Aorta (tissue), 5 donors: Measurements from ENCODE around the gene PPM1L. TPM values are rescaled to one million over a fixed set of nuclear protein-coding genes. Genes with fewer than 3 reads are reported as not detected.

Source experiments
- ATAC-seq: fragments of 200-7000 bp; cut with Tn5 transposase; one replicate; pipeline ENCODE4 v1.9.1; 2022; ENCODE audit warnings: moderate library complexity; ENCODE audit not compliant: low FRiP score
- DNase-seq, 2 donors: peaks; one replicate each; pipeline ENCODE4 v3.0.0-alpha.2; 2020
- H3K27ac ChIP-seq, 2 donors: one replicate each; pipeline ENCODE4 v1.5.1; 2013; ENCODE audit warnings: low read length in 2 of 2, mild to moderate bottlenecking in 2 of 2, moderate library complexity in 2 of 2, control low read depth in 1 of 2, inconsistent platforms in 1 of 2, low read depth in 1 of 2
- H3K27me3 ChIP-seq, 2 donors: one replicate each; pipeline ENCODE4 v1.6.1; 2013; ENCODE audit warnings: control low read depth in 1 of 2, low read length in 1 of 2, mild to moderate bottlenecking in 1 of 2, moderate library complexity in 1 of 2; ENCODE audit not compliant: insufficient read depth in 2 of 2, control insufficient read depth in 1 of 2
- H3K36me3 ChIP-seq, 2 donors: one replicate each; pipeline ENCODE4 v1.6.1; 2013; ENCODE audit warnings: control low read depth in 1 of 2, low read length in 1 of 2, mild to moderate bottlenecking in 1 of 2; ENCODE audit not compliant: insufficient read depth in 2 of 2, control insufficient read depth in 1 of 2
- H3K4me1 ChIP-seq, 2 donors: one replicate each; pipeline ENCODE4 v1.6.1; 2013; ENCODE audit warnings: low read length in 2 of 2, control low read depth in 1 of 2, mild to moderate bottlenecking in 1 of 2, moderate library complexity in 1 of 2; ENCODE audit not compliant: insufficient read depth in 2 of 2, control insufficient read depth in 1 of 2
- H3K4me3 ChIP-seq, 2 donors: one replicate each; pipeline ENCODE4 v1.5.1; 2013; ENCODE audit warnings: low read length in 2 of 2, control low read depth in 1 of 2, mild to moderate bottlenecking in 1 of 2
- H3K9me3 ChIP-seq: one replicate; pipeline ENCODE4 v1.6.1; 2013; ENCODE audit warnings: mild to moderate bottlenecking, low read length; ENCODE audit not compliant: control insufficient read depth
- WGBS, 2 donors: extraction: QIAGEN DNeasy Blood & Tissue Kit; methylation state at CpG; one replicate each; pipeline ENCODE4 v1.1.7; 2013; 5-methylcytosine and 5-hydroxymethylcytosine counted together
- intact Hi-C, 2 donors: fragments of 100-400 bp; cut with DNase I; formaldehyde crosslinking; loops; one replicate each; pipeline versions ENCODE4 v1.14.2 to v1.15.0; 2022
- polyA plus RNA-seq, 2 donors: library from polyadenylated mRNA; stranded (reverse); fragments of 200-250 nt; gene quantifications; one replicate each; pipeline ENCODE4 v1.2.3, GENCODE V29; 2013
- total RNA-seq, 2 donors: library from RNA; stranded (reverse); fragmentation: NEBNext Ultra II Directional; extraction: Animal tissue kit (Norgen Biotek cat#: 25700); gene quantifications; one replicate each; pipeline ENCODE4 v1.2.1, GENCODE V29; 2021
- donor health status: healthy with polysubstance abuse.
- donor health status: Bipolar disorder and iron deficiency.
- donor health status: DM: no; HTN: no; CAD: no.
- donor health status: DM: no; HTN: no; CAD: no.
- donor health status: DM: yes; HTN: yes; CAD: no.

PPM1L gene
- total and polyA plus RNA-seq, 4 donors = 1.5 to 17.0 (median 11.1) TPM

DNA sequence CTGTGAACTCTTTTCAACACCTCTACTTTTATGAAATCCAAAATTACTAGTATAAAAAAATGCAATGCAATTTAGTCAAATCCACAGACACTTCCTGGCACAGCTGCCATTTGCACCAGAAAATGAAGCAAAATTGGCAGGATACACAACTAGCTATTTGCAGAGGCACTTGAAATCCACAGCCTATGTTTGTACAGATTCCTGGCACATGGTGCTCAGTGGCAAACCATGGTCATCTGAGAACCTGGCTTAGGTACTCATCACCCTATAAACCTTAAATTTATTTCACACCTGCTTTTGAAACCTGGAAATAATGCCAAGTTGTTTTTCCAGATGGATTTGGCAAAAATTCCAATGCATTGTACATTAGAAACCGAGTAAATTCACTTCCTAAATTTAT lies 20.2 kb upstream of the PPM1L start:
- Histone ChIP-seq H3K36me3 (no peaks in the 10 kb centered on the region), H3K27ac (no peak overlapping the region), H3K27me3 (no peaks in the 10 kb centered on the region), H3K9me3 (no peaks in the 10 kb centered on the region), H3K4me3 (no peak overlapping the region), H3K4me1 (peaks cover 0 to 2% of the 10 kb centered on the region in 2 donors)
- DNase-seq (no peak), ATAC-seq (no peak)
- 42 to 57% methylated on average over 1 of the region's 1 CpG for WGBS, 2 donors
- intact Hi-C loops = no loop called here

DNA sequence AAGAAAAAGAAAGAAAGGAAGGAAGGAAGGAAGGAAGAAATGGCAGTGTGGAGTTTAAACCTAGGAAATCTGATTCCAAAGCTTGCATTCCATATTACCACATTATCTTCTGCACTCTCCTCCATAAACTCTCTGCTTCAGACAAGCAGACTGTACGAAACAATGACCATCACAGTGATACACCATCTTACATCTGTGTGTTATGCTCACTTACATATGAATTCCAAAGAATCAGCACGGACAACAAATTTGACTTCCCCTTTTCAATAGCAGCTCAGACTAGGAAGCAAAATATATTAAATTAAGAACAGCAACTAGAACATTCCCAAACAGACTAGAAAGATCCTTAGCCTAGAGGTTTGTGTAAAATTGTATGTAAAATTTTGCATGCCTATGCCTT lies 18.0 kb upstream of the PPM1L start:
- H3K4me3 ChIP-seq = no peak overlapping the region
- DNase-seq = no peak
- H3K27ac ChIP-seq = no peak overlapping the region
- peaks cover 0 to 2% of the 10 kb centered on the region in 2 donors for H3K4me1 ChIP-seq
- H3K27me3 ChIP-seq = no peaks in the 10 kb centered on the region
- no peak for ATAC-seq
- WGBS, 2 donors = 85 to 87% methylated on average over 2 of the region's 2 CpGs
- intact Hi-C loops = no loop called here
- H3K9me3 ChIP-seq = no peaks in the 10 kb centered on the region
- no peaks in the 10 kb centered on the region for H3K36me3 ChIP-seq

DNA sequence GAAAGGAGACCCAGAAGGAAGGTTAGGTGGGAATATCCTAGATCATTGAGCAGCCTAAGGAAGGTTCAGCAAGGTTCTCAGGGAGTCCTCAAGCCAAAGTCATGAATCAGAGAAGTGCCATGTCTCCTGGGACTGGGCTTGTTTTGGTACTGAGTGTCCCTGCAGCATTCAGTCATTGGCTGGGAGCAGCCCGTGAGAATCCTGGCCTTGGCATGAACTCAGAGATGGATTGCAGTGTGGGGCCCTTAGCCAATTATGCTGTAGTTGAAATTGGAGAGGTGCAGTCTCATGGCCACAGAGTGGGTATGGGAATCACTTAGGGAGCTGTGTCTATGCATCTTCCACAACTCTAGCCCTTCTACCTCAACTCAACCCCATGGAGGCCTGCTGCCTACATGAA lies 17.0 kb upstream of the PPM1L start:
- WGBS, 2 donors = 4 to 6% methylated on average over 1 of the region's 1 CpG
- peak; percentile 79 for ATAC-seq
- intact Hi-C loops = no loop called here

DNA sequence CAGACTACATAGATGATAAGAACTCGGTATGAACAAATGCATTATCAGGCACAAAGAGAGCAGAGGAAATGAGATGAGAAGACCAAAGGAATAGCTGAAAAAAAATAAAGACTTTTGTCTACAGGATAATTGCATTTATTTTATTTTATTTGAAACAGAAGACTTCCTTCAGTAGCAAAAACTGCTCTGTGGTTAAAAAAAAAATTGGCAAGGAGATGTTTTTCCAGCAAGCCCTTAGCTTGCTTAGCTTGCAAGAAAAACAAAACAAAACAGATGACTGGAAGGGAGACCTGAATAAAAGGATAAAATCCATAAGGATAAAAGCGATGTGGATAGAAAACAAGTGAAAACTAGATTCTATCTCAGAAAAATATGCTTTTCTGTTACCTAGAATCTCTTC lies 9.1 kb upstream of the PPM1L start:
- WGBS, 2 donors = 34 to 39% methylated on average over 2 of the region's 2 CpGs
- no peak overlapping the region for H3K4me3 ChIP-seq

More for the DNA sequence above, 17.0 kb upstream of the PPM1L start:
- Histone ChIP-seq H3K27me3 (no peaks in the 10 kb centered on the region), H3K4me1 (peaks cover 0 to 2% of the 10 kb centered on the region in 2 donors), H3K27ac (no peak overlapping the region), H3K9me3 (no peaks in the 10 kb centered on the region), H3K4me3 (no peak overlapping the region), H3K36me3 (no peaks in the 10 kb centered on the region)
- peak in 1 of 2 donors; percentile 67 for DNase-seq

DNA sequence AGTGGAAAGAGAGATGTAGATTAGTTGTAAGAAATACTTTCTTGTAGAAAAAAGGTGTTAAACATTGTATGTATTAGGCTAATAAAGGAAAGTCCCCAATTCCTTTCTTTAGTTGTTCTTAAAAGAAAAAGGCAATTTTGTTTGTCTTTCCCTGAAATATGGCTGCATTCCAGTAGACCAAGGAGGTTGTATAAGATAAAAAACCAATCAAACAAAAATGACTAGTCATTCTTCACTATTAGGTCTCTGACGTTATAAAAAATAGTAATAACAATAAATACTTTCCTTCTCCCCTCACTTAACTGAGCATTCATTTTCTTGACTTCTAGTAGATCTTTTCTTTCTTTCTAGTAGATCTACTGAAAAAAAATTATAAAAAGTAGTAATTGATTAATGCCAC lies 8.6 kb upstream of the PPM1L start:
- H3K27me3 ChIP-seq = no peaks in the 10 kb centered on the region
- no peak for ATAC-seq
- 0 to 7% methylated on average over 1 of the region's 1 CpG for WGBS, 2 donors
- no peak for DNase-seq
- intact Hi-C loops = no loop called here
- H3K27ac ChIP-seq = no peak overlapping the region
- H3K4me1 ChIP-seq = no peaks in the 10 kb centered on the region
- no peak overlapping the region for H3K4me3 ChIP-seq
- H3K36me3 ChIP-seq = no peaks in the 10 kb centered on the region
- no peaks in the 10 kb centered on the region for H3K9me3 ChIP-seq

More for the DNA sequence above, 9.1 kb upstream of the PPM1L start:
- DNase-seq (no peak), ATAC-seq (no peak)
- Histone ChIP-seq H3K9me3 (no peaks in the 10 kb centered on the region), H3K27ac (no peak overlapping the region), H3K27me3 (no peaks in the 10 kb centered on the region), H3K4me1 (no peaks in the 10 kb centered on the region), H3K36me3 (no peaks in the 10 kb centered on the region)
- intact Hi-C loops = no loop called here

DNA sequence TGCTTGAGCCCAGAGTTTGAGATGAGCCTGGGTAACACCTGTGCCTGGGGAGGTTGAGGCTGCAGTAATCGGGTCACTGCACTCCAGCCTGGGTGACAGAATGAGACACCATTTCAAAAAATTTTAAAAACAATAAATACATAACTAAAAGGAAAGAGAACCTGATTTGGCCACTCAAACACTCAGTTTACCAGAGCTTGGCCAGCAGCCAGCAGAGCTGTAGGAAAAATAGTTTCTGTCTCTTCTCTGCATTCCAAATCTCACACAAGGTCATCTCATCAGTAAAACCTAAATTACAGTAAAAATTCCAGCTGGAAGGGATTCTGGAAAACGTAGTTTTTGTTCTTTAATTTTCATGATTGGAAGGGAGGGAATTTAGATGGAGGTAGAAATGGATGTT lies 7.8 kb upstream of the PPM1L start:
- ATAC-seq = no peak
- intact Hi-C loops = no loop called here

DNA sequence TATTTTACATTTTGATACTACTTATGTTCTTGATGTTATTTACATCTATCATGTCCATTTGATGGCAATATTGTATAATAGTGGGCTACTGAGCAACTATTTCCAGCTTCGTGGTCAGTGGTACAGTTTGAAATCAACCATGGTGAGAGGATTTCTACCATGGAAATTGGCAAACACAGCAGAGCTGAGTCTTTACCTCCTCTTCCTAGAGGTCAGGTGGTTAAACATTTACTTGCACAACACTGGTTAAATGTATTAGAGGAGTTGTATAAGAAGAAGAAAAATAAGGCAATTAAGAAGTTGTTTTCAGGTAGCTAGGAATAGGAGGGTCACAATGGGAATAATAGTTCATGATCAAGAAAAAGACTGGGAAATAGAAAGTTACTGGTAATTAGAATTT lies 7.2 kb upstream of the PPM1L start:
- no peak overlapping the region for H3K4me3 ChIP-seq
- H3K36me3 ChIP-seq = no peaks in the 10 kb centered on the region
- ATAC-seq (no peak), DNase-seq (no peak)
- 72 to 85% methylated on average over 1 of the region's 1 CpG for WGBS, 2 donors
- H3K9me3 ChIP-seq = no peaks in the 10 kb centered on the region
- intact Hi-C loops = no loop called here
- H3K4me1 ChIP-seq = no peaks in the 10 kb centered on the region
- H3K27me3 ChIP-seq = no peaks in the 10 kb centered on the region
- no peak overlapping the region for H3K27ac ChIP-seq

More for the DNA sequence above, 7.8 kb upstream of the PPM1L start:
- 71 to 74% methylated on average over 2 of the region's 2 CpGs for WGBS, 2 donors
- Histone ChIP-seq H3K27me3 (no peaks in the 10 kb centered on the region), H3K9me3 (no peaks in the 10 kb centered on the region), H3K4me1 (no peaks in the 10 kb centered on the region), H3K27ac (no peak overlapping the region), H3K36me3 (no peaks in the 10 kb centered on the region), H3K4me3 (no peak overlapping the region)
- DNase-seq = no peak

DNA sequence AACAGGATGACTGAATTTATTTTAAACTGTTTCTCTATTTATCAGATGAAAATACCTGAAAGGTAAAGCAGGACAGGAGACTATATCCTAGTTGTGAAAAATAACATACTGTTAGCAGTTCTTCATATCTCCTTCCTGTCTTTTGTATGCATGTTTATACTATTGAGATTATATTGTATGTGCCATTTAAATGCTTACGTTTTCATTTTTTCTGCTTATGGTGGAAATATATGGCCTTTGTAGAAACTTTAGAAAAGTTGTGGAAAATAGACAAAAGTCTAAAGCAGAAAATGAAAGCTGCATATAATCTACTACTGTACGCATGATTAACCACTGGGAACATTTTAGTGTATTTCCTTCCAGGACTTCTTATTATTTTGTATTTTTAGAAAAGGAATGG lies 2.1 kb upstream of the PPM1L start:
- H3K4me3 ChIP-seq = peak overlapping the region; percentile 65 to 69

DNA sequence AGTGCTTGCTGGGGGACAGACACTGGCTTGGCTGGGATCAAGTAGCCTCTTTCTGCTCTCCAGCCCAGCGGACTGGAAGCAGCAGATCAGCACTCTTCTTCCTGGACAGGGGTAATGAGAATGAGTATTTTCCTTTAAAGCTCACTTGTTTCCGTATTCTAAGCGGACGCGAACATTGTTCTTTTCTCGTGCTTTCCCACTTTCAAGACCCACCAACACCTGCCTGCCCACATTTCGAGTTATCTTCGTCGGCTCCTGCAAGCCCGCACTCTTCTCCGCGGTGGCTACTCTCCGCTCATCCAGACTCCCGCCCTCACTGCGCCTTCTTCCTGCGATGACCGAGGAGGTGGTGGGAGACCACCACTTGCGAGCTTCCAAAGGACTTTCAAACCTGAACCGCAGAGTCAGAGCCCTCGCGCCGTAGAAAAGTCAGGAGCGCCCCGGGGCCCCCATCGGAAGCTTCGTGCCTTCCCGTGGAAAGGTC lies 1.6 kb upstream of the PPM1L start:
- H3K9me3 ChIP-seq = no peaks in the 10 kb centered on the region
- intact Hi-C loops = loop anchor here (10.0 kb wide), 1 partner anchor 190 kb away; the partner anchor contains the start of gene KPNA4 (in 2 of the 2)
- H3K36me3 ChIP-seq = no peaks in the 10 kb centered on the region
- peak in 1 of 2 donors; percentile 54 for DNase-seq
- H3K4me3 ChIP-seq = peak overlapping the region; percentile 65 to 69
- peak; percentile 42 for ATAC-seq
- H3K27ac ChIP-seq = peak overlapping the region; percentile 17 to 76
- 0% methylated on average over 27 of the region's 27 CpGs for WGBS, 2 donors
- no peaks in the 10 kb centered on the region for H3K27me3 ChIP-seq
- no peaks in the 10 kb centered on the region for H3K4me1 ChIP-seq

More for the DNA sequence above, 2.1 kb upstream of the PPM1L start:
- H3K27ac ChIP-seq = no peak overlapping the region
- no peaks in the 10 kb centered on the region for H3K36me3 ChIP-seq
- no peaks in the 10 kb centered on the region for H3K9me3 ChIP-seq
- 15 to 24% methylated on average over 2 of the region's 2 CpGs for WGBS, 2 donors
- H3K27me3 ChIP-seq = no peaks in the 10 kb centered on the region
- H3K4me1 ChIP-seq = no peaks in the 10 kb centered on the region
- ATAC-seq (no peak), DNase-seq (no peak)
- intact Hi-C loops = loop anchor here (10.0 kb wide), 1 partner anchor 189 kb away; the partner anchor contains the start of gene KPNA4 (in 2 of the 2)
